Activated T-helper 1 cell treated with anti-CD3 and anti-CD28 coated beads, Interleukin-2, amount 50 U/mL, for 16 hours (primary cell): ENCODE data around the gene ARID3C.

ENCODE experiments used
- DNase-seq, 2 donors: peaks; one replicate each; pipeline ENCODE4 v3.0.0-alpha.2; 2020; ENCODE audit warnings: low read depth in 1 of 2, low spot score in 1 of 2

The ARID3C gene

GRCh38 chr9:34577400-34578240 lies 51.2 kb downstream of the ARID3C start:
- DNase-seq: no peak

- DNase-seq: no peak
Observed at GRCh38 chr9:34576597-34577399, 52.1 kb downstream of the ARID3C start.

- no peak for DNase-seq
Observed at GRCh38 chr9:34575862-34576596, 52.8 kb downstream of the ARID3C start.

- DNase-seq: no peak
Observed at GRCh38 chr9:34575241-34575640, 53.6 kb downstream of the ARID3C start.

- DNase-seq: no peak
Observed at GRCh38 chr9:34574571-34574970, 54.3 kb downstream of the ARID3C start.

- DNase-seq: no peak
Observed at GRCh38 chr9:34573599-34574325, 55.1 kb downstream of the ARID3C start.

- DNase-seq: no peak
Observed at GRCh38 chr9:34572628-34573027, 56.2 kb downstream of the ARID3C start.

- no peak for DNase-seq
Observed at GRCh38 chr9:34572092-34572491, 56.8 kb downstream of the ARID3C start.

- no peak for DNase-seq
Observed at GRCh38 chr9:34571481-34571810, 57.4 kb downstream of the ARID3C start.
